NT2/D1 (cell line): Measurements from ENCODE around the gene CBLB.

ENCODE experiments used
- DNase-seq: peaks from one replicate; pipeline ENCODE4 v3.0.0-alpha.2; 2011; ENCODE audit warnings: low read depth, low spot score
- H3K27me3 ChIP-seq: 2 replicates; pipeline ENCODE4 v1.6.0; 2011; ENCODE audit warnings: mild to moderate bottlenecking; ENCODE audit not compliant: insufficient read length, insufficient read depth
- H3K36me3 ChIP-seq: 2 replicates; pipeline ENCODE4 v1.6.1; 2011; ENCODE audit warnings: mild to moderate bottlenecking, low read length, mixed read lengths; ENCODE audit not compliant: insufficient read depth, insufficient read length
- H3K4me1 ChIP-seq: 2 replicates; pipeline ENCODE4 v1.5.1; 2011; ENCODE audit not compliant: insufficient read depth, insufficient read length
- H3K4me3 ChIP-seq: 2 replicates; pipeline ENCODE4 v1.5.1; 2011; ENCODE audit warnings: low read depth; ENCODE audit not compliant: insufficient read length
- H3K9ac ChIP-seq: 2 replicates; pipeline ENCODE4 v1.6.0; 2011; ENCODE audit warnings: low read depth; ENCODE audit not compliant: insufficient read length
- H3K9me3 ChIP-seq: 2 replicates; pipeline ENCODE4 v1.5.1; 2011; ENCODE audit warnings: mild to moderate bottlenecking, low read length; ENCODE audit not compliant: insufficient read depth
- SUZ12 ChIP-seq: IDR thresholded peaks from 2 replicates; pipeline ENCODE4 v1.6.1; 2011; ENCODE audit not compliant: insufficient read length, insufficient read depth; ENCODE audit errors: extremely low read depth
- YY1 ChIP-seq: IDR thresholded peaks from 2 replicates; pipeline ENCODE4 v1.6.1; 2011; ENCODE audit not compliant: insufficient read length, insufficient read depth
- ZNF274 ChIP-seq: IDR thresholded peaks from 2 replicates; pipeline ENCODE4 v1.6.1; 2011; ENCODE audit warnings: mild to moderate bottlenecking, low read depth, low read length

CBLB gene

DNA sequence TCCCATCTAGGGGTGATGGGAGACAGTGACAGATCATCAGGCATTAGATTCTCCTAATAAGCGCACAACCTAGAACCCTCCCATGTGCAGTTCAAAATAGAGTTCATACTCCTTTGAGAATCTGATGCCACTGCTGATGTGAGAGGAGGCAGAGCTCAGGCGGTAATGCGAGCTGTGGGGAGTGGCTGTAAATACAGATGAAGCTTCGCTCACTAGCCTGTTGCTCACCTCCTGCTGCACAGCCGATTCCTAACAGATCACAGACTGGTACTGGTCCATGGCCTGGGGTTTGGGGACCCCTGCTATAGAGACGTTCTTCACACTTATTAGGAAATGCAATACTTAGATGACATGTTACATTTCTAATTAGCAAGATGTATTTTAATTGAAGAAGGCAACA, 154.4 kb downstream of the CBLB start:
- TF ChIP-seq ZNF274 (no peak), SUZ12 (no peak), YY1 (no peak)
- Histone ChIP-seq H3K27me3 (no peaks in the 10 kb centered on the region), H3K9ac (no peak overlapping the region), H3K4me3 (no peak overlapping the region), H3K36me3 (peaks cover 8% of the 10 kb centered on the region), H3K4me1 (no peaks in the 10 kb centered on the region), H3K9me3 (no peaks in the 10 kb centered on the region)
- DNase-seq, result no peak

DNA sequence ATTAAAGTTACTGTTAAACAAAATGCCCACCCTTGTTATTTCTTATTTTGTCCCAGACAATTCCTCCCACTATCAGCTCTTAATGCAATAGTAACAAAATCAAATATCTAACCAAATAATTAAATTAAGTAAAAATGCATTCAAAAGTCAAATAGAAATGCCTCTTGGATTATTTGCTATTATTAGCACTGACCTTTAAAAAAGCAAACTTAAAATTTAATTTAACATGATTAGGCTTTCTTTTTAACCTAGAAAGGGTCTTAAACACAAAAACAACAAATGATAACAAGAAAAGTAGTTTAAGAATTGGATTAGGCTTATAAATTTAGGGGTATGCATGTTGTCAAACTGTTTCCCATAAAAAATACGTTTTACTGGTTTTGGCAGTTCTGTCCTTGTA, 159.8 kb downstream of the CBLB start:
- DNase-seq, result no peak
- no peak overlapping the region for H3K4me3 ChIP-seq
- no peaks in the 10 kb centered on the region for H3K9me3 ChIP-seq
- H3K4me1 ChIP-seq, result no peaks in the 10 kb centered on the region
- no peaks in the 10 kb centered on the region for H3K27me3 ChIP-seq
- no peaks in the 10 kb centered on the region for H3K36me3 ChIP-seq
- TF ChIP-seq ZNF274 (no peak), SUZ12 (no peak), YY1 (no peak)
- no peak overlapping the region for H3K9ac ChIP-seq

DNA sequence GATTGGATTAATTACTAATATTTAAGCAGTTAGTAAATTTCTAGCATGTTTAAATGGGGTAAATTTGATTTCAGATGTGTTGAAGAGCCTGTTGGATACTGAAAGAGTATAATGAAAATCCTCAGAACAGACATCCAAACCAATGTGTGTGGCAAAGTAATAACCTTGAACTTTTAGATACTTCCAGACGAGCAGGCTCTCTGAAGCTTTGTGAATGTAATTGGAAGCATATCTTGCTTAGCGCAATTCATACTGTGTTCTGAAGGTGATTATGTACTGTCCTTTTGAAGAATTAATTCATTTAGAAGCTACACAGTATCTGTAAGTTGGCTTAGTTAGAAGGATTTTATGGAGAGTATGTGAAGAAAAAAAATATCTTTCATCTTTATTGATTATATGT, 161.8 kb downstream of the CBLB start:
- H3K27me3 ChIP-seq, result no peaks in the 10 kb centered on the region
- no peaks in the 10 kb centered on the region for H3K4me1 ChIP-seq
- TF ChIP-seq ZNF274, result no peak
- no peak for TF ChIP-seq SUZ12
- TF ChIP-seq YY1, result no peak
- no peak overlapping the region for H3K4me3 ChIP-seq
- DNase-seq, result no peak
- H3K36me3 ChIP-seq, result peaks cover 8% of the 10 kb centered on the region
- H3K9me3 ChIP-seq, result no peaks in the 10 kb centered on the region
- H3K9ac ChIP-seq, result no peak overlapping the region

DNA sequence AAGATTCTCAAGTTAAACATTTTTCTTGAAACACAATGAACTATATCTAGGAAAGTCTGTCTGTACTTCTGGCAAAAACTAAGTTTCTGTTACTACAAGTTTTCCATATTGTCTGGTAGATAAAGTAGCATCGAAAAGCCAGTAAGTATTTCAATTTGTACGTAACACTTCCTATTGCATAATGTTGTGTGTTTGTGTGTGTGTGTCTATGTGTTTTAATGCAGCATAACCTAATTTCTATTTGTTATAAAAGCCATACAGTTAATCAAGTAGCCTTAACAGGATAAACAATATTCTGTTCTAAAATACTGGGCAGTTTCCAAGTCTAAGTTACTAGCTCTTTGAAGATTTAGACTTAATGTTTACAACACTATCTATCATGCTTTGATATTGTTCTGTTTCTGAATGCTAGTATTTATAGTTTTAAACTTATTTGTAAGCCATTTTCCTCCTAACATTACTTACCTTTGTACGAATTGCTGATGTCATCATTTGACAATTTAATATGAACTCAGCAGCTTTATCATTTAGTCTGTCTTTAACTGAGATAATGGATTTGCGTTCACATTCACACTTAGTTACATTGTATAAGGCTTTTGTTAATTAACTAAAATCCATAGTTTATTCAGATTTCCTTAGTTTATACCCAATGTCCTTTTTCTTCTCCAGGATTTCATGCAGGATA, 163.9 kb downstream of the CBLB start:
- no peak for TF ChIP-seq YY1
- no peak for TF ChIP-seq ZNF274
- TF ChIP-seq SUZ12, result no peak
- peaks cover 15% of the 10 kb centered on the region for H3K36me3 ChIP-seq
- H3K4me1 ChIP-seq, result no peaks in the 10 kb centered on the region
- H3K9me3 ChIP-seq, result no peaks in the 10 kb centered on the region
- H3K9ac ChIP-seq, result no peak overlapping the region
- no peak overlapping the region for H3K4me3 ChIP-seq
- DNase-seq, result no peak
- H3K27me3 ChIP-seq, result no peaks in the 10 kb centered on the region

DNA sequence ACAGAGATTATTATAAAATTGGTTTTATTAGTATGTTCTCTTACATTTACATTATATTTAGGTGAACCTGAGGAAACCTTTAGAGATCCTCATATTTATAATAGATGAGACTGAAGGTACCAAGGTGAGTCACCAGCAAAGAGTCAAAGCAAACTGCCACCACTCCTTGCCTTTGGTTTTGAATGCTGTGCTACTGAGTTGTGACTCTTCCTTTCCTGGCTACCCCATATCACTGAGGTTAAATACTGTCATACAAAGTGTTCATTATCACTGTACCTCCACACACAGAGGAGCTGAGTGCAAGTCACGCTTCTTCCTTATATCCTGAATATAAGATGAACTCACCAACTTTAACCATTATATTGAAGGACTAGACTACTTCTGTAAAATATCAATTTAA, 168.2 kb downstream of the CBLB start:
- H3K36me3 ChIP-seq, result peaks cover 15% of the 10 kb centered on the region
- no peak for TF ChIP-seq ZNF274
- TF ChIP-seq YY1, result no peak
- no peak for TF ChIP-seq SUZ12
- H3K9ac ChIP-seq, result no peak overlapping the region
- no peaks in the 10 kb centered on the region for H3K4me1 ChIP-seq
- no peaks in the 10 kb centered on the region for H3K27me3 ChIP-seq
- no peak for DNase-seq
- no peak overlapping the region for H3K4me3 ChIP-seq
- H3K9me3 ChIP-seq, result no peaks in the 10 kb centered on the region

DNA sequence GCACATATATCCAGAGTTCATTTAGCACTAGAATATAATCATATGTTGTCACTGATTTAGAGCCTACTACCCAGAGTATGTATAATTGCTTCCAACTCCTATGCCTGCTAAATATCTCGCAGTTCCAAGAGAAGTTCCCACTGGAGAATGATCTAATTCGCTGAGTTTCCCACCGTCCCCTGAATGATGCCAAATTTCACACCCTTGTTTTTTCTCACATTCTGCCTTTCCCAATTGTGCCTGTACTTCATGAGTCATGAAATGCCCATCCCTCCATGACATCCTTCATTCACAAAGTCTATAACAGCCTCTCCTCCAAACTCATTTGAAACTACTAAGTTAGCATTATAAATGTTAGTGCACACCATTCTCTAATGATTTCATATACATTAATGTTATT, 177.2 kb downstream of the CBLB start:
- H3K36me3 ChIP-seq, result no peaks in the 10 kb centered on the region
- no peak for TF ChIP-seq SUZ12
- no peak for TF ChIP-seq ZNF274
- TF ChIP-seq YY1, result no peak
- no peak overlapping the region for H3K9ac ChIP-seq
- no peaks in the 10 kb centered on the region for H3K27me3 ChIP-seq
- no peak overlapping the region for H3K4me3 ChIP-seq
- no peaks in the 10 kb centered on the region for H3K9me3 ChIP-seq
- no peak for DNase-seq
- no peaks in the 10 kb centered on the region for H3K4me1 ChIP-seq

DNA sequence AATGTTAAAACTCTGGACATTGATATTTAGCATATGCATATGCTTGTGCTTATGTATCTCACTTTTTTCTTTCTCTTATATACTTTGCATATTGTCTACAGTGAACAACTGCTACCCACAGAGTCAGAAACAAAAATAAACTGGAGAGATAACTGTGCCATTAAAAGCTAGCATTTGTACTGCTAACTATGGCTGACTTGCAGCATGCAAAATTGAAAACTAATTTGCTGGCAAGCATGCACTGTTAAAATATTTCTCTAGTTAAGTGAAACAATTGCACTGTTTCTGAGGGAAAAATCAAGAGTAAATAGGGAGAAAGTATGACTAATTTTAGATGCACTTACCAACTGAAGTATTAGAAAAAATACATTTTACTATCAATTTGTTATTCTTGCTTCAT, 177.8 kb downstream of the CBLB start:
- Histone ChIP-seq H3K9me3 (no peaks in the 10 kb centered on the region), H3K27me3 (no peaks in the 10 kb centered on the region), H3K4me3 (no peak overlapping the region), H3K4me1 (no peaks in the 10 kb centered on the region), H3K36me3 (no peaks in the 10 kb centered on the region), H3K9ac (no peak overlapping the region)
- no peak for TF ChIP-seq YY1
- TF ChIP-seq ZNF274, result no peak
- no peak for TF ChIP-seq SUZ12
- DNase-seq, result no peak

DNA sequence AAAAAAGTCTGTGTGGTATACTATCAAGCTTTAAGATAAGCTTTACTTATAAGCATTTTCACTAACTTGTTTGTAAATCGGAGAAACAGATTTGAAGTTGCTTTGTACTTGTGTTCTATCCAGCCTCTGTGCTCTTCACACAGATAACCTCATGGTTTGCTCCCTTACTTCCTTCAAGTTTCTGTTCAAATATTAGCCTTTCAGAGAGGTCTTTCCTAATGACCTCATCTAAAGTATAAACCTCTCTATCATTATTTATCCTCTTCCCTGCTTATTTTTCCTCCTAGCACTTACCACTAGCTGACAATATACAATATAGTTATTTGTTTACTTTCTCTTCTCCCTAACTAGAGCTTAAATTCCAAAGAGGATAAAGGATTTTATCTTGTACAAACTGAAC, 180.0 kb downstream of the CBLB start:
- Histone ChIP-seq H3K4me3 (no peak overlapping the region), H3K4me1 (no peaks in the 10 kb centered on the region), H3K9me3 (no peaks in the 10 kb centered on the region), H3K9ac (no peak overlapping the region), H3K27me3 (no peaks in the 10 kb centered on the region), H3K36me3 (no peaks in the 10 kb centered on the region)
- TF ChIP-seq YY1 (no peak), ZNF274 (no peak), SUZ12 (no peak)
- no peak for DNase-seq
